IMR-90 (cell line): ENCODE results near the gene PROSER2. TPM values are rescaled to one million over a fixed set of nuclear protein-coding genes. Genes with fewer than 3 reads are reported as not detected.

ENCODE experiments used
- ATAC-seq: fragments of 200-7000 bp; cut with Tn5 transposase; 2 replicates; pipeline ENCODE4 v1.9.1; 2020; ENCODE audit warnings: low read depth, mild to moderate bottlenecking, moderate library complexity
- BruUV-seq: library from RNA; stranded (reverse); fragments of 400-500 nt; replicated peaks from 2 replicates; lab custom pipeline; 2021; lab: Mats Ljungman, UMichigan
- CTCF ChIA-PET: fragments of 300-600 bp; formaldehyde crosslinking; extraction: SDS; loops from one replicate; lab custom pipeline; 2021; ENCODE audit warnings: antibody characterized with exemption; lab: Yijun Ruan, JAX
- POLR2A ChIA-PET: fragments of 300-600 bp; sonication (Branson Sonifier 250); formaldehyde crosslinking; loops from one replicate; lab custom pipeline; 2022; ENCODE audit warnings: antibody characterized with exemption; ENCODE audit not compliant: unreplicated experiment; lab: Charles Lee
- DNase-seq: peaks from one replicate; pipeline ENCODE4 v3.0.0; 2013
- H2AFZ ChIP-seq: replicated peaks from 2 replicates; pipeline ENCODE3; 2013; ENCODE audit warnings: low read length, mild to moderate bottlenecking; ENCODE audit not compliant: poor library complexity
- H2AK5ac ChIP-seq: 2 replicates; pipeline ENCODE4 v1.6.1; 2013; ENCODE audit warnings: low read depth, low read length, inconsistent platforms
- H2AK9ac ChIP-seq: replicated peaks from 2 replicates; pipeline ENCODE3; 2013; ENCODE audit warnings: mild to moderate bottlenecking, low read depth, low read length, moderate library complexity; ENCODE audit not compliant: poor library complexity
- H2BK120ac ChIP-seq: 2 replicates; pipeline ENCODE4 v1.6.1; 2013; ENCODE audit warnings: low read depth, low read length, inconsistent platforms
- H2BK15ac ChIP-seq: 3 replicates; pipeline ENCODE4 v1.6.1; 2013; ENCODE audit warnings: low read depth, low read length, inconsistent platforms
- H2BK20ac ChIP-seq: 2 replicates; pipeline ENCODE4 v1.6.1; 2013; ENCODE audit warnings: low read depth, mild to moderate bottlenecking, inconsistent platforms, low read length, moderate library complexity
- H2BK5ac ChIP-seq: 2 replicates; pipeline ENCODE4 v1.6.1; 2013; ENCODE audit warnings: mild to moderate bottlenecking, low read depth, low read length, inconsistent platforms; ENCODE audit not compliant: poor library complexity, severe bottlenecking
- H3K14ac ChIP-seq: replicated peaks from 2 replicates; pipeline ENCODE4 v1.6.1; 2013; ENCODE audit warnings: low read depth, low read length, inconsistent platforms
- H3K18ac ChIP-seq: 2 replicates; pipeline ENCODE4 v1.6.1; 2013; ENCODE audit warnings: low read depth, low read length, control low read depth
- H3K23ac ChIP-seq: 2 replicates; pipeline ENCODE4 v1.6.1; 2013; ENCODE audit warnings: low read depth, low read length, inconsistent platforms
- H3K27ac ChIP-seq: 2 replicates; pipeline ENCODE4 v1.5.1; 2013; ENCODE audit warnings: mild to moderate bottlenecking, control low read depth, low read length; ENCODE audit not compliant: insufficient read depth
- H3K27me3 ChIP-seq: 2 replicates; pipeline ENCODE4 v1.6.1; 2013; ENCODE audit warnings: low read length; ENCODE audit not compliant: control insufficient read depth, insufficient read depth
- H3K36me3 ChIP-seq: 2 replicates; pipeline ENCODE4 v1.6.1; 2013; ENCODE audit warnings: low read length, mixed read lengths; ENCODE audit not compliant: control insufficient read depth, insufficient read depth
- H3K4ac ChIP-seq: 2 replicates; pipeline ENCODE4 v1.6.1; 2013; ENCODE audit warnings: low read depth, low read length, inconsistent platforms
- H3K4me1 ChIP-seq: 2 replicates; pipeline ENCODE4 v1.6.1; 2013; ENCODE audit warnings: low read length, mixed read lengths; ENCODE audit not compliant: control insufficient read depth, insufficient read depth
- H3K4me2 ChIP-seq: 2 replicates; pipeline ENCODE4 v1.6.1; 2013; ENCODE audit warnings: low read depth, mild to moderate bottlenecking, control low read depth, low read length, moderate library complexity
- H3K4me3 ChIP-seq: 2 replicates; pipeline ENCODE4 v1.5.1; 2013; ENCODE audit warnings: low read depth, mild to moderate bottlenecking, control low read depth, low read length, moderate library complexity; ENCODE audit not compliant: insufficient read depth
- H3K56ac ChIP-seq: 2 replicates; pipeline ENCODE4 v1.6.1; 2013; ENCODE audit warnings: low read length, inconsistent platforms; ENCODE audit not compliant: insufficient read depth; ENCODE audit errors: extremely low read depth
- H3K79me1 ChIP-seq, 2 experiments: 2 replicates each; pipeline ENCODE4 v1.6.1; 2013; ENCODE audit warnings: low read length in 2 of 2, inconsistent platforms in 1 of 2, low read depth in 1 of 2
- H3K9ac ChIP-seq: 2 replicates; pipeline ENCODE4 v1.6.1; 2013; ENCODE audit warnings: low read depth, low read length, control low read depth
- H3K9me1 ChIP-seq: 2 replicates; pipeline ENCODE4 v1.6.1; 2013; ENCODE audit warnings: low read length, inconsistent platforms; ENCODE audit not compliant: insufficient read depth
- H3K9me3 ChIP-seq: 2 replicates; pipeline ENCODE4 v1.6.1; 2013; ENCODE audit warnings: low read length; ENCODE audit not compliant: control insufficient read depth, insufficient read depth
- H4K20me1 ChIP-seq: 2 replicates; pipeline ENCODE4 v1.6.1; 2013; ENCODE audit warnings: low read length, inconsistent platforms; ENCODE audit not compliant: insufficient read depth
- H4K5ac ChIP-seq: 2 replicates; pipeline ENCODE4 v1.6.1; 2013; ENCODE audit warnings: mild to moderate bottlenecking, low read depth, low read length, control low read depth
- H4K8ac ChIP-seq, 2 experiments: 2 replicates each; pipeline ENCODE4 v1.6.1; 2013; ENCODE audit warnings: low read depth in 2 of 2, low read length in 2 of 2, control low read depth in 1 of 2, inconsistent platforms in 1 of 2
- H4K91ac ChIP-seq: 2 replicates; pipeline ENCODE4 v1.6.1; 2013; ENCODE audit warnings: low read depth, low read length, inconsistent platforms; ENCODE audit not compliant: insufficient read depth
- FOS ChIP-seq: fragments of 150-350 bp; IDR thresholded peaks from 2 replicates; pipeline ENCODE4 v1.6.1; 2016; ENCODE audit warnings: low read depth, low read length
- NFE2L2 ChIP-seq: fragments of 150-350 bp; IDR thresholded peaks from 2 replicates; pipeline ENCODE4 v1.6.1; 2016; ENCODE audit warnings: low read depth, mild to moderate bottlenecking, low read length
- RCOR1 ChIP-seq: IDR thresholded peaks from 2 replicates; pipeline ENCODE4 v1.6.1; 2012; ENCODE audit warnings: mild to moderate bottlenecking, low read length, improper control_type of control experiment; ENCODE audit not compliant: insufficient replicate concordance
- USF2 ChIP-seq: fragments of 150-350 bp; IDR thresholded peaks from 2 replicates; pipeline ENCODE4 v1.6.1; 2017; ENCODE audit warnings: mild to moderate bottlenecking, antibody characterized with exemption, low read length, low read depth
- WGBS, 2 experiments: methylation state at CpG; one replicate each; pipeline versions ENCODE4 v1.1.5 to v1.1.7; 2013; ENCODE audit warnings: missing lambda C conversion rate in 2 of 2; ENCODE audit not compliant: insufficient read length in 1 of 2; ENCODE audit errors: extremely low coverage in 2 of 2; 5-methylcytosine and 5-hydroxymethylcytosine counted together
- dilution Hi-C: fragments of 300-500 bp; cut with HindIII; formaldehyde crosslinking; loops from one replicate; pipeline ENCODE4 v1.14.3; 2018; ENCODE audit warnings: low sequenced_read_pairs; ENCODE audit not compliant: unreplicated experiment
- in situ Hi-C: fragments of 300-500 bp; cut with MboI; formaldehyde crosslinking; loops from 3 replicates; pipeline ENCODE4 v1.14.3; 2019; ENCODE audit warnings: low sequenced_read_pairs, inconsistent platforms, mixed read lengths
- intact Hi-C: fragments of 100-400 bp; cut with micrococcal nuclease; formaldehyde crosslinking; loops from 2 replicates; pipeline ENCODE4 v1.10.0; 2022
- polyA plus RNA-seq, 3 experiments: library from polyadenylated mRNA; depleted of rRNA; stranded (reverse); fragments of >200 nt; gene quantifications; 2 replicates each; pipeline ENCODE4 v1.2.3, GENCODE V29; 2012; ENCODE audit warnings: low replicate concordance in 1 of 3
- total RNA-seq: library from RNA; depleted of rRNA; stranded (reverse); fragments of >200 nt; gene quantifications from 2 replicates; pipeline ENCODE4 v1.2.3, GENCODE V29; 2012

PROSER2 gene
- total and polyA plus RNA-seq, 2 of the 4 experiments (the other 2 are of a cell fraction) = 1.4 to 2.0 TPM

GRCh38 chr10:11853468-11853867 is 30.3 kb downstream of the PROSER2 start:
- intact Hi-C loops = no loop called here
- no peaks in the 10 kb centered on the region for H3K9me3 ChIP-seq
- no peak for TF ChIP-seq FOS
- TF ChIP-seq RCOR1 = no peak
- TF ChIP-seq NFE2L2 = no peak
- no peak for TF ChIP-seq USF2
- ChIA-PET POLR2A (no interaction called here), CTCF (interaction anchor here (0.6 kb wide), 1 partner anchor 56 kb away, joined by 7 read pairs; no protein-coding TSS in a partner anchor)
- BruUV-seq = no TSS peak
- H3K56ac ChIP-seq = no peak overlapping the region
- H3K4me1 ChIP-seq = peaks cover 2% of the 10 kb centered on the region; the same call in 1 of the 2 replicates
- ATAC-seq = no peak
- H4K8ac ChIP-seq = no peak overlapping the region
- no peak overlapping the region for H4K5ac ChIP-seq
- H3K14ac ChIP-seq = no peak overlapping the region
- no peak overlapping the region for H2BK5ac ChIP-seq
- no peak overlapping the region for H3K23ac ChIP-seq
- no peak overlapping the region for H2BK15ac ChIP-seq
- H4K91ac ChIP-seq = no peak overlapping the region
- H2BK20ac ChIP-seq = no peak overlapping the region
- no peak overlapping the region for H3K27ac ChIP-seq
- no peak overlapping the region for H3K4ac ChIP-seq
- 0 out of 2 replicates have a peak, but pooled peaks cover 4% of the 10 kb centered on the region for H3K9me1 ChIP-seq
- H3K36me3 ChIP-seq = no peaks in the 10 kb centered on the region; the same call in none of the 2 replicates
- no peaks in the 10 kb centered on the region for H4K20me1 ChIP-seq
- in situ Hi-C loops = no loop called here
- no peak overlapping the region for H2BK120ac ChIP-seq
- H3K18ac ChIP-seq = no peak overlapping the region
- dilution Hi-C loops = no loop called here
- H3K4me2 ChIP-seq = no peak overlapping the region
- no peak overlapping the region for H3K9ac ChIP-seq
- no peak overlapping the region for H2AK5ac ChIP-seq
- no peaks in the 10 kb centered on the region for H3K27me3 ChIP-seq
- H2AFZ ChIP-seq = no peak overlapping the region
- H2AK9ac ChIP-seq = no peak overlapping the region
- WGBS, 2 experiments = 92% methylated on average over 2 of the region's 11 CpGs; no CpG with 5 or more reads in 1 of the 2 experiments
- H3K4me3 ChIP-seq = no peak overlapping the region
- no peak for DNase-seq
- H3K79me1 ChIP-seq = peaks cover 0 to 5% of the 10 kb centered on the region in 2 experiments; a peak in 1 of 4 replicates
